ENCODE results near the gene PERCC1. TPM values are rescaled to one million over a fixed set of nuclear protein-coding genes. Genes with fewer than 3 reads are reported as not detected.
"Not testable (repeated sequence)": the region's sequence is repeated elsewhere in the genome, so short reads cannot be mapped to it uniquely, and the experiment has no call there.

PERCC1 gene
- total RNA-seq, 1 donor from 2014 or later: 0.33 TPM

GRCh38 chr16:1436731-1437355, 6.0 kb downstream of the PERCC1 start:
- Mint-ChIP-seq H3K27me3 (no peaks in the 10 kb centered on the region), H3K4me1 (peaks cover 4% of the 10 kb centered on the region), H3K9me3 (no peaks in the 10 kb centered on the region), H3K36me3 (ENCODE audit: low read depth) (no peaks in the 10 kb centered on the region), H3K4me3 (no peak overlapping the region), H3K27ac (no peak overlapping the region)
- ChIA-PET POLR2A (no interaction called here), CTCF (no interaction called here)
- intact Hi-C loops (cut with micrococcal nuclease): no loop called here
- ATAC-seq (ENCODE audit: low read depth): no peak
- no peak for DNase-seq
- no peak for TF ChIP-seq CTCF (IDR thresholded peaks at IDR 0.05)

DNA sequence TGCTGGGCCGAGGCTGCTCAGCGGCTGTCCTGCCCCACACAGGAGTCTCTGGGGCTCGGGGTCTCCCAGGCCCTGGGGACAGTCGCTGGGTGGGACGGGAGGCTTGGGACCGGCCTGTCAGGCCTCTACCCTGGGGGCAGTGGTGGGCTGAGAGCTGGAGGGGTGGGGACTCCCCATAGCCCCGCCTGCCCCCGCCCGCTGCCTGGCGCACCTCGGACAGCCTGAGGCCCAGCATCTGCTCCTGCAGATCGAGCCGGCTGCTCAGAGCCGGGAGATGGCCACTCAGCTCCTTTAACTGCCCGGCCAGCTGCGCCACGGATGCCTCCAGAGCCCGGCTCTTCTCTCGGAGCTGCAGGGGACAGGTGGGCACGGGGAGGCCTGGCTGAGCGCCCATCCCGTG, 6.7 kb downstream of the PERCC1 start:
- Mint-ChIP-seq H3K27me3 (no peaks in the 10 kb centered on the region), H3K36me3 (ENCODE audit: low read depth) (no peaks in the 10 kb centered on the region), H3K9me3 (no peaks in the 10 kb centered on the region), H3K4me3 (no peak overlapping the region), H3K4me1 (no peaks in the 10 kb centered on the region), H3K27ac (no peak overlapping the region)
- ChIA-PET POLR2A (interaction anchor here (1.1 kb wide), 1 partner anchor 17 kb away, joined by 10 read pairs; no protein-coding TSS in a partner anchor), CTCF (no interaction called here)
- no peak for ATAC-seq (ENCODE audit: low read depth)
- no peak for DNase-seq
- TF ChIP-seq CTCF (IDR thresholded peaks at IDR 0.05): no peak
- intact Hi-C loops (cut with micrococcal nuclease): no loop called here

- POLR2A ChIA-PET: interaction anchor here (1.0 to 1.1 kb wide), 2 partner anchors 17 to 20 kb away, joined by 3 to 10 read pairs; no protein-coding TSS in a partner anchor
- no peak for DNase-seq
- no peaks in the 10 kb centered on the region for H3K36me3 Mint-ChIP-seq (ENCODE audit: low read depth)
- no peak for ATAC-seq (ENCODE audit: low read depth)
- no peak for TF ChIP-seq CTCF (IDR thresholded peaks at IDR 0.05)
- intact Hi-C loops (cut with micrococcal nuclease): no loop called here
- no peak overlapping the region for H3K4me3 Mint-ChIP-seq
- H3K27me3 Mint-ChIP-seq: no peaks in the 10 kb centered on the region
- H3K27ac Mint-ChIP-seq: no peak overlapping the region
- no peaks in the 10 kb centered on the region for H3K4me1 Mint-ChIP-seq
- CTCF ChIA-PET: no interaction called here
- no peaks in the 10 kb centered on the region for H3K9me3 Mint-ChIP-seq
Observed at GRCh38 chr16:1438229-1439057, 7.6 kb downstream of the PERCC1 start.

DNA sequence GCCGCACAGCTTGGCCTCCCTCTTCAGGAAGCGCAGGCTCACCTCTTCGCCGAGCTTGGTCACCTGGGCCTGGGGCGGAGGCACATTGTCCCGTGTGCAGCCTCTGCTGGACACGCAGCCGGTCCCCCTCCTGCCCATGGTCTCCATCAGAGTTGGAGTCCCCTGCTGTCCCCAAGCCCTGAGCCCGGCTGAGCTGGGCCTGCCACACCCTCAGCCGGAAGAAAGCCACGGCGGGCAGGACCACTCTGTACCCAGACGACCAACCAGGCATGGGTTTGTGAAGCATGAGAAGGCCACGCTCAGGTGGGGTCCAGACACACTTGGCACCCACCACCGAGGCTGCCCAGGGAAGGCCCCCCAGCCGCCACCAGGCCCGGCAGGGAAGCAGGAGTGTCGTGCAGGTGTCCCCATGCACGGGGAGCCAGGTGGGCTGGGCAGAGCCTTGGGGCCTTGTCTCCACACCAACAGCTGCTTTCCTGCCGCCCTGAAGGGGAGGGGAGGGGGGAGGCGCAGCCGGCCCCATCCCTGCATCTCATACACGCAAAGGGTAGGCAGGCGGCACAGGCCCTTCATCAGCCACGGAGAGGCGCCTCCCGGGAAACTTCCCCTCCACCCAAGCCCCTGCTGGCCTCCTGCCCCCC, 8.3 kb downstream of the PERCC1 start:
- ATAC-seq (ENCODE audit: low read depth) (no peak), DNase-seq (no peak)
- ChIA-PET CTCF (no interaction called here), POLR2A (interaction anchor here (1.0 to 1.1 kb wide), 2 partner anchors 18 to 20 kb away, joined by 3 to 10 read pairs; no protein-coding TSS in a partner anchor)
- no peaks in the 10 kb centered on the region for H3K4me1 Mint-ChIP-seq
- no peak for TF ChIP-seq CTCF (IDR thresholded peaks at IDR 0.05)
- H3K27ac Mint-ChIP-seq: no peak overlapping the region
- no peaks in the 10 kb centered on the region for H3K9me3 Mint-ChIP-seq
- H3K36me3 Mint-ChIP-seq (ENCODE audit: low read depth): no peaks in the 10 kb centered on the region
- intact Hi-C loops (cut with micrococcal nuclease): no loop called here
- no peak overlapping the region for H3K4me3 Mint-ChIP-seq
- H3K27me3 Mint-ChIP-seq: no peaks in the 10 kb centered on the region

GRCh38 chr16:1439699-1440074, 8.8 kb downstream of the PERCC1 start:
- H3K4me3 Mint-ChIP-seq, H3K4me1 Mint-ChIP-seq: not testable (repeated sequence)
- POLR2A ChIA-PET: interaction anchor here (1.1 kb wide), 1 partner anchor 12 kb away, joined by 4 read pairs; no protein-coding TSS in a partner anchor

More at GRCh38 chr16:1439699-1440074, 8.8 kb downstream of the PERCC1 start:
- ATAC-seq (ENCODE audit: low read depth); H3K27me3 Mint-ChIP-seq; H3K27ac Mint-ChIP-seq; CTCF ChIA-PET; intact Hi-C loops (cut with micrococcal nuclease); H3K9me3 Mint-ChIP-seq; DNase-seq; H3K36me3 Mint-ChIP-seq (ENCODE audit: low read depth): not testable (repeated sequence)

Data from activated B cell treated with CpG ODN at 0.5 μM for 24 hours (primary cell).